ENCODE results near the gene CARNS1. TPM values are rescaled to one million over a fixed set of nuclear protein-coding genes. Genes with fewer than 3 reads are reported as not detected.
A peak's percentile ranks its signal among the peaks of the same experiment; 100 is the strongest.

CARNS1 gene
- total and polyA plus RNA-seq, 9 of the 15 experiments (the other 6 are each of a cell fraction or from before 2014, with no cell fraction given), result 0.01 to 0.18 (median 0.06) TPM; not detected in 3

DNA sequence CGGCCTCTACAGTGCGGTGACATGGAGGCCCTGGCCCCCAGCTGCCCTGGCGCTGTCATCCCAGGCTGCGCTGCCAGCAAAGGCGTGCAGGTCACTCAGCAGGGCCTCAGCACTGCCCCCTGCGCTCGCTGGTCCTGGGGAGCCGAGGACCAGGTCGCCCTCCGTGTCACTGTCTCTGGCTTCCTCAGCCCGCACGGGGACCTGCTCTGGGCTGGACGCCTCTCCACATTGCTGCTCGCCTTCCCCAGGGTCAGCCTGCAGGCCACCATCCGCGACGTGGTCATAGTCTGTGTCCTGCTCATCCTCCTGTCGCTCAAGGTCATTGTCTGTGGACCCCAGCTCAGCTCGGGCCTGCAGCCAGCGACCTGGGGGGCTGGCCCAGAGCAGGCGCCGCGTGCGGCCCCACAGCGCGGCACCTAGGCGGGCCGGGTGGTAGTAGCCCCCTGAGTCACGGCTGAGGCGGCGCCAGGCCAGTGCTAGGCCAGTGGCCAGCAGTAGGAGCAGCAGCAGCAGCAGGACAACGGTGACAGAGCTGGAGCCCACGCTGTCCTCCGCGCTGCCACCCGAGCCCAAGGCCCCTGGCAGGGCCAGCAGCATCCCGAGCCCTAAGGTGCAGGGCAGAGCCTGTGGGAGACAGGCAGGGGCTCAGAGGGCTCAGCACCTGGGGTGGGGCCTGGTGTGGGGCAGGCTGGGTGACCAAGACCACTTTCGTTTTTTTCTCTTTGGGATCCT lies 20.4 kb downstream of the CARNS1 start:
- 91% methylated on average over 21 of the region's 38 CpGs for WGBS (ENCODE audit: insufficient coverage, low coverage, missing lambda C conversion rate)
- Histone ChIP-seq H3K4me2 (ENCODE audit: insufficient read depth, low read length) (no peak overlapping the region; the same call in 1 of the 2 replicates), H3K4me3 (no peak overlapping the region), H3K27ac (ENCODE audit: extremely low read depth, low read depth, low read length) (peak overlapping the region; percentile 86), H3K36me3 (ENCODE audit: control insufficient read depth, insufficient read depth, low read length) (peaks cover 88% of the 10 kb centered on the region; the same call in 2 of the 3 replicates), H3K79me2 (ENCODE audit: control insufficient read depth, insufficient read depth, low read length) (no peaks in the 10 kb centered on the region; the same call in 2 of the 3 replicates), H3K9me3 (replicated peaks; ENCODE audit: control insufficient read depth, insufficient read depth, low read depth, low read length) (no peaks in the 10 kb centered on the region), H3K9ac (ENCODE audit: insufficient read depth in 1 of 2, low read depth in 2 of 2, low read length in 2 of 2) (peak overlapping the region; percentile 53 to 87; a peak in 3 of 4 replicates), H3K4me1 (replicated peaks in 1 of 2; ENCODE audit: control insufficient read depth in 2 of 2, insufficient read depth in 2 of 2, low read length in 2 of 2) (peaks cover 16 to 80% of the 10 kb centered on the region in 2 experiments), H4K20me1 (replicated peaks; ENCODE audit: control insufficient read depth, insufficient read depth, low read length) (no peaks in the 10 kb centered on the region), H3K9me1 (ENCODE audit: control insufficient read depth, insufficient read depth, low read length) (peaks cover 4% of the 10 kb centered on the region), H3K27me3 (ENCODE audit: control insufficient read depth in 2 of 2, insufficient read depth in 2 of 2, low read length in 2 of 2) (no peaks in the 10 kb centered on the region), H2AFZ (ENCODE audit: low read depth, low read length) (no peak overlapping the region)
- ChIA-PET CTCF (ENCODE audit: low intra/inter-chr PET ratio) (no interaction called here), POLR2A (interaction anchor here (0.7 to 1.4 kb wide), 3 partner anchors 11 to 126 kb away, joined by 3 to 4 read pairs (median 4); no protein-coding TSS in a partner anchor)
- no peak; the same call in 1 of the 3 replicates for ATAC-seq
- intact Hi-C loops (cut with micrococcal nuclease) (no loop called here), in situ Hi-C loops (cut with MboI) (no loop called here)
- no peak for FAIRE-seq
- DNase-seq (ENCODE audit: extremely low read depth in 1 of 4, low spot score in 3 of 4), result no peak
- BruUV-seq (replicated peaks), result no TSS peak
- TF ChIP-seq ZNF143 (CRISPR knock-in tag; IDR thresholded peaks at IDR 0.05) (peak; percentile 53; the same call in 1 of the 2 replicates), ZNF133 (CRISPR knock-in tag; IDR thresholded peaks at IDR 0.05) (no peak), POLR2G (IDR thresholded peaks at IDR 0.05; ENCODE audit: low read depth, low read length) (peak; percentile 67), ZNF282 (CRISPR knock-in tag; IDR thresholded peaks at IDR 0.05) (peak; percentile 30; the same call in 1 of the 2 replicates), FOXP1 (CRISPR knock-in tag; IDR thresholded peaks at IDR 0.05) (0 out of 2 replicates have a peak, but pooled peaks have one; percentile 49), CBFA2T2 (conservative IDR thresholded peaks at IDR 0.05) (no peak), FIP1L1 (IDR thresholded peaks at IDR 0.05; ENCODE audit: low read depth, low read length, poor library complexity, severe bottlenecking) (peak; percentile 33), POLR2A (conservative IDR thresholded peaks at IDR 0.05) (0 out of 2 replicates have a peak, but pooled peaks have one; percentile 7), GTF2E2 (tag; IDR thresholded peaks at IDR 0.05) (no peak), ZC3H4 (CRISPR knock-in tag; IDR thresholded peaks at IDR 0.05; ENCODE audit: borderline replicate concordance) (peak; percentile 44; the same call in 1 of the 2 replicates), ZNF764 (CRISPR knock-in tag; IDR thresholded peaks at IDR 0.05; ENCODE audit: low read depth) (no peak), SAFB (IDR thresholded peaks at IDR 0.05; ENCODE audit: borderline replicate concordance, low read depth, low read length) (no peak), IRF2 (CRISPR knock-in tag; IDR thresholded peaks at IDR 0.05) (0 out of 2 replicates have a peak, but pooled peaks have one; percentile 24), ZNF589 (CRISPR knock-in tag; IDR thresholded peaks at IDR 0.05; ENCODE audit: low read depth) (0 out of 2 replicates have a peak, but pooled peaks have one; percentile 1), CCNT2 (IDR thresholded peaks at IDR 0.05; ENCODE audit: borderline replicate concordance, extremely low read depth, insufficient read length, low read depth, low read length) (peak; percentile 13), TEAD1 (CRISPR knock-in tag; IDR thresholded peaks at IDR 0.05) (peak in 1 of 2 experiments; percentile 39; a peak in 1 of 4 replicates), RBFOX2 (IDR thresholded peaks at IDR 0.05; ENCODE audit: low read depth, low read length) (peak; percentile 58), JUN (IDR thresholded peaks at IDR 0.05; ENCODE audit: borderline replicate concordance, low read depth, low read length) (no peak), JUN (CRISPR knock-in tag; IDR thresholded peaks at IDR 0.05; ENCODE audit: borderline replicate concordance) (no peak), JUNB (CRISPR knock-in tag; conservative IDR thresholded peaks at IDR 0.05) (no peak), BACH1 (tag; IDR thresholded peaks at IDR 0.05) (no peak)
- TF ChIP-seq, protein P1, sequence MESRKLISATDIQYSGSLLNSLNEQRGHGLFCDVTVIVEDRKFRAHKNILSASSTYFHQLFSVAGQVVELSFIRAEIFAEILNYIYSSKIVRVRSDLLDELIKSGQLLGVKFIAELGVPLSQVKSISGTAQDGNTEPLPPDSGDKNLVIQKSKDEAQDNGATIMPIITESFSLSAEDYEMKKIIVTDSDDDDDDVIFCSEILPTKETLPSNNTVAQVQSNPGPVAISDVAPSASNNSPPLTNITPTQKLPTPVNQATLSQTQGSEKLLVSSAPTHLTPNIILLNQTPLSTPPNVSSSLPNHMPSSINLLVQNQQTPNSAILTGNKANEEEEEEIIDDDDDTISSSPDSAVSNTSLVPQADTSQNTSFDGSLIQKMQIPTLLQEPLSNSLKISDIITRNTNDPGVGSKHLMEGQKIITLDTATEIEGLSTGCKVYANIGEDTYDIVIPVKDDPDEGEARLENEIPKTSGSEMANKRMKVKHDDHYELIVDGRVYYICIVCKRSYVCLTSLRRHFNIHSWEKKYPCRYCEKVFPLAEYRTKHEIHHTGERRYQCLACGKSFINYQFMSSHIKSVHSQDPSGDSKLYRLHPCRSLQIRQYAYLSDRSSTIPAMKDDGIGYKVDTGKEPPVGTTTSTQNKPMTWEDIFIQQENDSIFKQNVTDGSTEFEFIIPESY (CRISPR knock-in tag; IDR thresholded peaks at IDR 0.05), result peak; percentile 78

All from K562 (cell line).